Subcutaneous abdominal adipose tissue (tissue), 5 donors: ENCODE data around the gene LAMA2.

ENCODE experiments used
- H3K27ac ChIP-seq: one replicate; pipeline ENCODE4 v1.7.0; 2013; ENCODE audit warnings: low read depth, mild to moderate bottlenecking, inconsistent platforms, low read length, moderate library complexity
- H3K27me3 ChIP-seq, 5 donors: one replicate each; pipeline ENCODE4 v1.7.0; 2013; ENCODE audit warnings: low read length in 5 of 5, inconsistent platforms in 1 of 5; ENCODE audit not compliant: control insufficient read depth in 5 of 5, insufficient read depth in 4 of 5
- H3K36me3 ChIP-seq, 5 donors: one replicate each; pipeline ENCODE4 v1.7.0; 2013; ENCODE audit warnings: low read length in 5 of 5; ENCODE audit not compliant: control insufficient read depth in 5 of 5, insufficient read depth in 5 of 5
- H3K4me1 ChIP-seq, 5 donors: one replicate each; pipeline ENCODE4 v1.7.0; 2013; ENCODE audit warnings: low read length in 5 of 5, mild to moderate bottlenecking in 3 of 5, moderate library complexity in 1 of 5; ENCODE audit not compliant: control insufficient read depth in 5 of 5, insufficient read depth in 5 of 5
- H3K4me3 ChIP-seq, 5 donors: one replicate each; pipeline ENCODE4 v1.7.0; 2013; ENCODE audit warnings: low read length in 5 of 5, low read depth in 1 of 5
- H3K9ac ChIP-seq, 5 donors: one replicate each; pipeline ENCODE4 v1.7.0; 2013; ENCODE audit warnings: low read length in 5 of 5, mild to moderate bottlenecking in 4 of 5, moderate library complexity in 3 of 5
- H3K9me3 ChIP-seq, 5 donors: one replicate each; pipeline ENCODE4 v1.7.0; 2013; ENCODE audit warnings: low read length in 5 of 5; ENCODE audit not compliant: control insufficient read depth in 5 of 5
- donor health status: healthy.
- donor health status: healthy.
- donor health status: healthy.
- donor health status: healthy.
- donor health status: healthy.

Gene LAMA2

DNA sequence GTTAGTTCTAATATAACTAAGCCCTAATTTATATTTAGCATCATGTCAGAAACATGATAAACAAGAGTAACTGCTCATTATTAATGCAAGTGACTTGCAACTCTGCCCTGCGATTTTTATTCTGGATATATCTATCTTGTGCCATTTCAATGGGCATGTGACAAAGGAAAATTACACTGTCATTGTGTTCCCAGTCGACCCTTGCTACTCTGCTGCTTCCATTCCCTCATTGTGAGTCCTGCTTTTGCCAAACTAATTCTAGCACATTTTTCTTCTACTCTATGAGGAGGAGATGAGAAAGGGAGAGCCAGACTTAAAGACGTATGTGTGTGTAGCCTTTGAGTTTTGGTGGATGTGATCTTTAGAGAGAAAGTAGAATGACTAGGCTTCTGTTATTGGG is 551.2 kb downstream of the LAMA2 start:
- H3K27ac ChIP-seq: no peak overlapping the region
- no peaks in the 10 kb centered on the region for H3K9me3 ChIP-seq
- peaks cover 0 to 3% (median 0%) of the 10 kb centered on the region in 5 donors for H3K36me3 ChIP-seq
- H3K4me1 ChIP-seq: no peaks in the 10 kb centered on the region
- H3K9ac ChIP-seq: no peak overlapping the region
- no peak overlapping the region for H3K4me3 ChIP-seq
- no peaks in the 10 kb centered on the region for H3K27me3 ChIP-seq

DNA sequence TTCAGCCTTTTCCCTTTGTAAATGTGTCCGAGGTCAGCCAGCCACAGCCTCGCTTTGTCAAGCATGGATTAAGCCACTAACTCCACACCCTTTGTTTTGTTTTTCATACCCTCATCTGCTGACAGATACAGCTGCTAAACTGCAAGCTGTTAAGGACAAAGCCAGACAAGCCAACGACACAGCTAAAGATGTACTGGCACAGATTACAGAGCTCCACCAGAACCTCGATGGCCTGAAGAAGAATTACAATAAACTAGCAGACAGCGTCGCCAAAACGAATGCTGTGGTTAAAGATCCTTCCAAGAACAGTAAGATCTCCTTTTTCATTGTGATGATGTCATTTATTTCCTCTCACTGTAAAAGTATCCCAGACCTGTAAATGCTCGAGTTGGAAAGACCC is 557.8 kb downstream of the LAMA2 start:
- Histone ChIP-seq H3K4me1 (no peaks in the 10 kb centered on the region), H3K9me3 (no peaks in the 10 kb centered on the region), H3K27me3 (no peaks in the 10 kb centered on the region), H3K36me3 (peaks cover 0 to 4% (median 0%) of the 10 kb centered on the region in 5 donors), H3K27ac (no peak overlapping the region), H3K4me3 (no peak overlapping the region), H3K9ac (no peak overlapping the region)

DNA sequence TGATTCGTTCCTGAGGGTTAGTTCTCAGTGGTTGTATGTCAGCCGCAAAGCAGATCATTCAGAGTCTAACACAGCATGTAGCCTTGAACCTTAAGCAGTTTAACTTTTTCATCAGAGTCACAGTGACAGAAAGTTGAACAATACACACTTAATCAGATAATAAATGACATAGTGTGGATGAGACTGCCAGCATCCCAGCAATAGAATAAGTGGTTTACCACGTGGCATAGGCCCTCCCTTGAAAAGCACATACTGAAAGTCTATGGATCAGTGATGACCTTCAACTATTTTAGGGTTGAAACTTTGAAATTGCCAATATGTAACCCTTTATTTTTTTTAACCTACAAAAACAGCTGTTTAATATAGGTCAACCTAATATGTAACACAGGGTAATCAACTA is 561.7 kb downstream of the LAMA2 start:
- Histone ChIP-seq H3K27ac (no peak overlapping the region), H3K4me3 (no peak overlapping the region), H3K4me1 (no peaks in the 10 kb centered on the region), H3K9me3 (no peaks in the 10 kb centered on the region), H3K36me3 (peaks cover 0 to 4% (median 0%) of the 10 kb centered on the region in 5 donors), H3K9ac (no peak overlapping the region), H3K27me3 (no peaks in the 10 kb centered on the region)

- H3K9me3 ChIP-seq: no peaks in the 10 kb centered on the region
- H3K27me3 ChIP-seq: no peaks in the 10 kb centered on the region
- H3K36me3 ChIP-seq: no peaks in the 10 kb centered on the region
- H3K4me1 ChIP-seq: no peaks in the 10 kb centered on the region
- H3K9ac ChIP-seq: no peak overlapping the region
- no peak overlapping the region for H3K4me3 ChIP-seq
- H3K27ac ChIP-seq: no peak overlapping the region
Measured at GRCh38 chr6:129446272-129447197, 563.6 kb downstream of the LAMA2 start.

DNA sequence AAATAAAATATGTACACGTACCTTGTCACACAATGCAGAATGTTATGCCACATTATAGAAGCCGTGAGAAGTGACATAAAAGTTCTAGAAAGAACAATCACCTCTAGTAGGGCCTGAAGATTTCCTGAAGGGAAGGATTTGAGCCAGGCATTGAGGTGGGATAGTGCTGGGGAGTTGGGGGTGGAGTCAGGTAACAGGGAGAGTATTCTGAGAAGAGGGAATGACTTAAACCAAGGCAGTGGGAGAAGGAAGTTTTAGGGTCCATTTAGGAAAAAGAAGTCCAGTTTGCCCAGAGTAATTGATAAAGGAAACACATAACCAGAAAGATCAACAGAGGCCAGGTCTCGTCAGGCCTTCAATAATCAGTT is 564.2 kb downstream of the LAMA2 start:
- H3K27me3 ChIP-seq: no peaks in the 10 kb centered on the region
- no peaks in the 10 kb centered on the region for H3K4me1 ChIP-seq
- H3K36me3 ChIP-seq: no peaks in the 10 kb centered on the region
- H3K4me3 ChIP-seq: no peak overlapping the region
- no peaks in the 10 kb centered on the region for H3K9me3 ChIP-seq
- H3K27ac ChIP-seq: no peak overlapping the region
- H3K9ac ChIP-seq: no peak overlapping the region

DNA sequence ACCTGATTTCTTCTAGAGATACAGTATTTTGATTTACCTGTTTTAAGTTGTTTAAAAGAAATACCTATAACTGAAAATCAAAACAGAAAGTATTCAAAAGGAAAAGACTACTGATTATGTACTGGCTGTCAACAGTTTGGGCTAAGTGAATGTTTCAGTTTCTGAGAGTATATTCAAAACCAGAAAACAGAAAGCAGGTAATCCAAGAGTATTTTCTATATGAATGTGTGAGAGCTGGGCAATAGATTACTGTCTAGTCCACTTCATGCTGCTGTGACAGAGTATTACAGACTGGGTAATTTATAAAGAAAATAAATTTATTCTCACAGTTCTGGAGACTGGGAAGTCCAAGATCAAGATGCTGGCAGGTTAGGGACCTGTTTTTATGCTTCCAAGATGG is 566.0 kb downstream of the LAMA2 start:
- no peak overlapping the region for H3K27ac ChIP-seq
- H3K36me3 ChIP-seq: no peaks in the 10 kb centered on the region
- no peaks in the 10 kb centered on the region for H3K4me1 ChIP-seq
- H3K9ac ChIP-seq: no peak overlapping the region
- H3K4me3 ChIP-seq: no peak overlapping the region
- H3K9me3 ChIP-seq: no peaks in the 10 kb centered on the region
- H3K27me3 ChIP-seq: no peaks in the 10 kb centered on the region

DNA sequence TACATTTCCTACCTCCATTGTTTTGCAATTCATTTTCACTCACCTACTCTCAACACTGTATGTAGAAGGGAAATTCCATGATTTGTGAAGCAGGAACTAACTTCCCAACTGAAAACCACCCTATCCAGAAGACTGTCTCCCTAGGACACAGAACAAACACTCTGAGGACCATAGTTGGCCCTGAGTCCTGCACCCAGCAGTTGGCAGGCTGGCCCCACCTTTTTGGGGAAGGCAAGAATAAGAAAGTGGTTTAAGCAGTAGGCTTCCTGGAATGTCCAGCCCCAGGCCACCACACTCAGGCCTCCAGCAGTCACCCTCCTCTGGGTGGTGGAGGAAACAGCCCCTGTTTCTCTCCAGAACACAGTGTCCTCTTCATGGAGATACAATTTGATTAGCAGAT is 568.2 kb downstream of the LAMA2 start:
- Histone ChIP-seq H3K27ac (no peak overlapping the region), H3K27me3 (no peaks in the 10 kb centered on the region), H3K9ac (no peak overlapping the region), H3K9me3 (no peaks in the 10 kb centered on the region), H3K4me1 (no peaks in the 10 kb centered on the region), H3K36me3 (peaks cover 0 to 4% (median 2%) of the 10 kb centered on the region in 5 donors), H3K4me3 (no peak overlapping the region)

DNA sequence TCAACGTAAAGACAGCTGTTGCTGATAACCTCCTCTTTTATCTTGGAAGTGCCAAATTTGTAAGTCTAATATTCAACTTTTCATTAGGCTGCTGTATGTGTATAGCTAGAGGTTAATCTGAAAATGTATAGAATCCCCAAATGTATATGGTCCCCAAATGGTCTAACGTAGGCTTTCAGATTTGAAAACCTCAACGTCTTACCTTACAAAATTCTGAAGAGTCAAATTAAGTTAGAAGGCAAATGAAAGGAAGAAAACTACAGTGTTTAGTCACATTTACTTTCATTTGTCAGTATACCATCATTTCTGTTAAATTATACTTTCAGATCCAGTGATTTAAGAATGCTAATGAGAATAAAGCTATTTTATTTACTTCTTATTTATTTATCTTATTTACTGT is 570.1 kb downstream of the LAMA2 start:
- Histone ChIP-seq H3K9me3 (no peaks in the 10 kb centered on the region), H3K4me3 (no peak overlapping the region), H3K36me3 (peaks cover 0 to 4% (median 2%) of the 10 kb centered on the region in 5 donors), H3K27ac (no peak overlapping the region), H3K9ac (no peak overlapping the region), H3K27me3 (no peaks in the 10 kb centered on the region), H3K4me1 (no peaks in the 10 kb centered on the region)

GRCh38 chr6:129454488-129454887 is 571.5 kb downstream of the LAMA2 start:
- H3K9me3 ChIP-seq: no peaks in the 10 kb centered on the region
- no peaks in the 10 kb centered on the region for H3K27me3 ChIP-seq
- H3K4me3 ChIP-seq: no peak overlapping the region
- peaks cover 0 to 6% (median 2%) of the 10 kb centered on the region in 5 donors for H3K36me3 ChIP-seq
- no peak overlapping the region for H3K9ac ChIP-seq
- no peaks in the 10 kb centered on the region for H3K4me1 ChIP-seq
- H3K27ac ChIP-seq: no peak overlapping the region

DNA sequence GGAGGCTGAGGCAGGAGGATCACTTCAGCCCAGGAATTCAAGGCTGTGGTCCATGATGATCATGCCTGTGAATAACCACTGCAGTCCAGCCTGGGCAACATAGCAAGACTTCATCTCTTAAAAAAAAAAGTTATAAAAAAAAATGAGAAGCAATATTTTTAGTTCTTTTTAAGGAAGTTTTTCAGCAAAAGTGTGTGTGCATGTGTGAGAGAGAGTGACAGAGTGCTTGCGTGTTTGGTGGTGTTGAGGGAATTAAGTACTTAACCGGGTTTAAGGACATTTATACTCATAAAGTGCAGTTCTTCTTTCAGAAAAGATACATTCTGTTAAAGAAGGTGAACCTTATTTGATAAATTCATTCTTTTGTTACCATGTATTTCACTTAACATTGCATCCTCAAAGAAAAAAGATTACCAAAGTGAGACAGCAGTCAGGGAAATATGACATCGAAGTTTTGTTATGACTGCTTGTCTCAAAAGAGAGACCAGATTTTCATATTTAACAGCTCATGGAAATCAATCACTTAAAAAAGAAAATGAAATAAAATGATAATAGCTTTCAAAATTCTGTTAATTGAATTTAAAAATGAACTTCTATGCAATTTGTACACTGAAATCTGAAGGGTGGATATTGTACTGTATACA is 572.3 kb downstream of the LAMA2 start:
- Histone ChIP-seq H3K9me3 (no peaks in the 10 kb centered on the region), H3K9ac (no peak overlapping the region), H3K27me3 (no peaks in the 10 kb centered on the region), H3K4me3 (no peak overlapping the region), H3K4me1 (no peaks in the 10 kb centered on the region), H3K36me3 (peaks cover 0 to 7% (median 2%) of the 10 kb centered on the region in 5 donors), H3K27ac (no peak overlapping the region)
